ENCODE measurements around the gene INF2. TPM values are rescaled to one million over a fixed set of nuclear protein-coding genes. Genes with fewer than 3 reads are reported as not detected.
"Not testable (repeated sequence)": the region's sequence is repeated elsewhere in the genome, so short reads cannot be mapped to it uniquely, and the experiment has no call there.

The INF2 gene
- total RNA-seq, 2 donors from 2014 or later = 44.4 to 44.7 TPM

- no peak for DNase-seq
- ATAC-seq = no peak
- intact Hi-C loops (cut with DNase I) = no loop called here
Measured at GRCh38 chr14:104739026-104739425, 49.6 kb downstream of the INF2 start.

- intact Hi-C loops (cut with DNase I) = no loop called here
- DNase-seq (no peak), ATAC-seq (no peak)
Measured at GRCh38 chr14:104739546-104740516, 50.4 kb downstream of the INF2 start.

- intact Hi-C loops (cut with DNase I) = no loop called here
- DNase-seq (no peak), ATAC-seq (no peak)
Measured at GRCh38 chr14:104741108-104741802, 51.8 kb downstream of the INF2 start.

- intact Hi-C loops (cut with DNase I) = no loop called here
- ATAC-seq = no peak
- DNase-seq = no peak
Measured at GRCh38 chr14:104741803-104742251, 52.4 kb downstream of the INF2 start.

GRCh38 chr14:104742586-104743455 is 53.4 kb downstream of the INF2 start:
- intact Hi-C loops (cut with DNase I) = no loop called here
- DNase-seq (no peak), ATAC-seq (no peak)

GRCh38 chr14:104743461-104744380 is 54.3 kb downstream of the INF2 start:
- intact Hi-C loops (cut with DNase I) = no loop called here
- ATAC-seq (no peak), DNase-seq (no peak)

- intact Hi-C loops (cut with DNase I) = no loop called here
- DNase-seq (no peak), ATAC-seq (no peak)
Measured at GRCh38 chr14:104744484-104744883, 55.1 kb downstream of the INF2 start.

- DNase-seq (no peak), ATAC-seq (no peak)
- intact Hi-C loops (cut with DNase I) = no loop called here
Measured at GRCh38 chr14:104745431-104745830, 56.0 kb downstream of the INF2 start.

GRCh38 chr14:104746071-104746545 is 56.7 kb downstream of the INF2 start:
- no peak for DNase-seq
- intact Hi-C loops (cut with DNase I) = no loop called here
- ATAC-seq = no peak

- no peak for DNase-seq
- peak; percentile 35 to 54 for ATAC-seq
- intact Hi-C loops (cut with DNase I) = no loop called here
Measured at GRCh38 chr14:104746934-104747481, 57.6 kb downstream of the INF2 start.

- intact Hi-C loops (cut with DNase I) = no loop called here
- no peak for DNase-seq
- no peak for ATAC-seq
Measured at GRCh38 chr14:104747876-104748275, 58.5 kb downstream of the INF2 start.

GRCh38 chr14:104749111-104749649 is 59.8 kb downstream of the INF2 start:
- intact Hi-C loops (cut with DNase I) = no loop called here
- ATAC-seq (no peak), DNase-seq (no peak)

- ATAC-seq (no peak), DNase-seq (no peak)
- intact Hi-C loops (cut with DNase I) = no loop called here
Measured at GRCh38 chr14:104750056-104750752, 60.8 kb downstream of the INF2 start.

GRCh38 chr14:104750753-104751057 is 61.3 kb downstream of the INF2 start:
- intact Hi-C loops (cut with DNase I); DNase-seq; ATAC-seq: not testable (repeated sequence)

- no peak for DNase-seq
- intact Hi-C loops (cut with DNase I) = no loop called here
- ATAC-seq = no peak
Measured at GRCh38 chr14:104751539-104752422, 62.4 kb downstream of the INF2 start.

- DNase-seq (no peak), ATAC-seq (no peak)
- intact Hi-C loops (cut with DNase I) = no loop called here
Measured at GRCh38 chr14:104752423-104752734, 63.0 kb downstream of the INF2 start.
